Activated CD4-positive, alpha-beta memory T cell treated with anti-CD3 and anti-CD28 coated beads for 36 hours (primary cell): Measurements from ENCODE around the gene ANGPTL2. TPM values are rescaled to one million over a fixed set of nuclear protein-coding genes. Genes with fewer than 3 reads are reported as not detected.
"Not testable (repeated sequence)": the region's sequence is repeated elsewhere in the genome, so short reads cannot be mapped to it uniquely, and the experiment has no call there.

ENCODE experiments used
- CTCF ChIA-PET: fragments of 350-600 bp; sonication (Branson Sonifier 250); formaldehyde crosslinking; loops from one replicate; lab custom pipeline; 2021; ENCODE audit warnings: antibody characterized with exemption, inconsistent platforms; lab: Charles Lee
- POLR2A ChIA-PET: fragments of 350-600 bp; sonication (Branson Sonifier 250); formaldehyde crosslinking; loops from one replicate; lab custom pipeline; 2021; ENCODE audit warnings: antibody characterized with exemption; lab: Charles Lee
- DNase-seq: peaks from one replicate; pipeline ENCODE4 v3.0.0-alpha.2; 2020
- H3K27ac Mint-ChIP-seq: one replicate; pipeline ENCODE4 v1.8.0; 2021; ENCODE audit warnings: mixed read lengths
- H3K27me3 Mint-ChIP-seq: one replicate; pipeline ENCODE4 v1.8.0; 2021; ENCODE audit warnings: mixed read lengths
- H3K36me3 Mint-ChIP-seq: one replicate; pipeline ENCODE4 v1.8.0; 2021; ENCODE audit warnings: mixed read lengths
- H3K4me1 Mint-ChIP-seq: one replicate; pipeline ENCODE4 v1.8.0; 2021; ENCODE audit warnings: low read depth, mixed read lengths
- H3K4me3 Mint-ChIP-seq: one replicate; pipeline ENCODE4 v1.8.0; 2021; ENCODE audit warnings: mild to moderate bottlenecking, mixed read lengths
- H3K9me3 Mint-ChIP-seq: one replicate; pipeline ENCODE4 v1.8.0; 2021; ENCODE audit warnings: mixed read lengths
- intact Hi-C: fragments of 100-400 bp; cut with micrococcal nuclease; formaldehyde crosslinking; loops from one replicate; pipeline ENCODE4 v1.15.1; 2023
- total RNA-seq, 2 experiments: library from RNA; stranded (reverse); gene quantifications; one replicate each; pipeline ENCODE4 v1.2.3, GENCODE V29; 2021

The ANGPTL2 gene
- total RNA-seq, 2 experiments from 2014 or later = not detected

DNA sequence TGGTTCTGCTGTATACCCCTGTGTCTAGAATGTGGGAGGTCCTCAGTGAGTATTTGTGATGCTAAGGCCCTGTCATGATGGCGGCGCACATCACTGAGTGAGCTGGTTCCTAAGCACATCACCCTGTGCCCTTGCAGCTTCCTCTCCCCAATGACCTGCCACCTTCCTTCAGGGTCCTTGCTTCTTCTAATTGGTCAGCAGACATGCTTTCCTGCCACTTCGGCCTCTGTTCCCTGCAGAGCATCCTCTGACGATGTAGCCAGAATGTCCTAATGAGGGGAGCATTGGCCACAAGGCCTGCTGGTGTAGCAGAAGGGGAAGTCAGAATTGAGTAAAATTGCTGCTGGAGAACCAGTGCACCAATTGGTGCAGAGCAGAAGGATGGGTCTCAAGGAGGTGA is 31.1 kb upstream of the ANGPTL2 start:
- ChIA-PET CTCF (interaction anchor here (1.2 kb wide), 1 partner anchor 45 kb away, joined by 3 read pairs; no protein-coding TSS in a partner anchor), POLR2A (no interaction called here)
- no peak overlapping the region for H3K4me3 Mint-ChIP-seq
- DNase-seq = no peak
- H3K27me3 Mint-ChIP-seq = peaks cover 9% of the 10 kb centered on the region
- H3K9me3 Mint-ChIP-seq = no peaks in the 10 kb centered on the region
- H3K27ac Mint-ChIP-seq = no peak overlapping the region
- H3K36me3 Mint-ChIP-seq = no peaks in the 10 kb centered on the region
- H3K4me1 Mint-ChIP-seq = peaks cover 21% of the 10 kb centered on the region
- intact Hi-C loops = no loop called here

DNA sequence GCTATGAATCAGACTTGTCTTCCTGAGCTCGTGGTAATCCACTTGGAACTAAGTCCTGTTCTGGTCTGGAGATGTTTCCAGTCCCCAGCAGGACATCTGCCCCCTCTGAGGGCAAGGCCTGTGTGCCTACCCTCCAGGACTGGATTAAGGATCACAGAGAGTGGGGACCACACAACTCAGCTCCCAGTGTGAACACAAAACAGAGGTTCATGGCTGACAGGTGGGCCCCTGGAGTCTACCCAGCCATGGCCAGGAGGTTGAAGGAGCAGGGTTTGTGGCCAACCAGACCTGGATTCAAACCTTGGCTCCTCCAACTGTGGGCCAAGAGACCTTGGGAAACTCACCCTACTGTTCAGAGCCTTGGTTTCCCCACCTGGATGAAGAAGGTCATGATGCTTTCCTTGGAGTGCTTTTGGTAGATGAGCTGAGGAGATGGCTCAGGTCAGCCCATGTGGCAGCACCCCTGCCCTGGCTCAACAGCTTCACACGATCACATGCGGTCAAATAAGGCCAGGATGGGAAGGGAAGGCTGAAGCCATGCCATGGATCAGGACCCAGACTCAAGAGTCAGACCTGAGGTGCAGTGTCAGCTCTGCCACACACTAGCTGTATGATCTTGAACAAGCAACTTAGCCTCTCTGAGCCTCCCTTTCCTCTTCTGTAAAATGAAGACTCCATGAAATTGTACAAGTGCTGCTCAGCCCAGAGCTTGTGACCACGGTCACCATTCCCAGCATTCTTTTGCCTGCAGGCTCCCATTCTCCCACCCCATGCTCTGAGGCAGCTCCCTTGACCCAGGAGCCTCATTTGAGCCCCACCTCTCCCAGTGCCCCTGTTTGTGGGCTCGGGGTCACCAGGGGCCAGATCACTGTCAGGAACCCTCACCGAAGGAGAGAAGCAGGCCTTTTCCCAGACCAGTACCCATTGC is 27.3 kb upstream of the ANGPTL2 start:
- Mint-ChIP-seq H3K9me3 (peaks cover 3% of the 10 kb centered on the region), H3K4me1 (peaks cover 12% of the 10 kb centered on the region), H3K27me3 (peaks cover 7% of the 10 kb centered on the region), H3K27ac (no peak overlapping the region), H3K4me3 (no peak overlapping the region), H3K36me3 (peaks cover 3% of the 10 kb centered on the region)
- DNase-seq = no peak
- ChIA-PET POLR2A (no interaction called here), CTCF (interaction anchor here (0.7 kb wide), 1 partner anchor 51 kb away, joined by 3 read pairs; no protein-coding TSS in a partner anchor)
- intact Hi-C loops = no loop called here

GRCh38 chr9:127149010-127149409 is 26.6 kb upstream of the ANGPTL2 start:
- POLR2A ChIA-PET = no interaction called here
- H3K27me3 Mint-ChIP-seq = peaks cover 7% of the 10 kb centered on the region
- DNase-seq = no peak
- peaks cover 3% of the 10 kb centered on the region for H3K36me3 Mint-ChIP-seq
- no peak overlapping the region for H3K27ac Mint-ChIP-seq
- CTCF ChIA-PET = no interaction called here
- no peak overlapping the region for H3K4me3 Mint-ChIP-seq
- H3K9me3 Mint-ChIP-seq = peaks cover 3% of the 10 kb centered on the region
- H3K4me1 Mint-ChIP-seq = peaks cover 4% of the 10 kb centered on the region
- intact Hi-C loops = no loop called here

- intact Hi-C loops = no loop called here
- CTCF ChIA-PET = no interaction called here
- POLR2A ChIA-PET = no interaction called here
- no peak overlapping the region for H3K4me3 Mint-ChIP-seq
- H3K27ac Mint-ChIP-seq = no peak overlapping the region
- peaks cover 5% of the 10 kb centered on the region for H3K27me3 Mint-ChIP-seq
- H3K9me3 Mint-ChIP-seq = peaks cover 3% of the 10 kb centered on the region
- no peak for DNase-seq
- H3K36me3 Mint-ChIP-seq = peaks cover 3% of the 10 kb centered on the region
- H3K4me1 Mint-ChIP-seq = no peaks in the 10 kb centered on the region
Observed at GRCh38 chr9:127148014-127148413, 25.6 kb upstream of the ANGPTL2 start.

DNA sequence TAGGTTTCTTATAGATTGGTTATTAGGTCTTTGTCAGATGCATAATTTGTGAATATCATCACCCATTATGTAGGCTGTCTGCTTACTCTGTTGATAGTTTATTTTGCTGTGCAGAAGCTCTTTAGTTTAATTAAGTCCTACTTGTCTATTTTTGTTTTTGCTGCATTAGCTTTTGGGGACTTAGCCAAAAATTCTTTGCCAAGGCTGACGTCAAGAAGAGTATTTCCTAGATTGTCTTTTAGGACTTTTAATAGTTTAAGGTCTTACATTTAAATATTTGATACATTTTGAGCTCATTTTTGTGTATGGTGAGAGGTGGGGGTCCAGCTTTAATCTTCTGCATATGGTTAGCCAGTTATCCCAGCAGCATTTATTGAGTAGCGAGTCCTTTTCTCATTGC is 24.8 kb upstream of the ANGPTL2 start:
- intact Hi-C loops = no loop called here

DNA sequence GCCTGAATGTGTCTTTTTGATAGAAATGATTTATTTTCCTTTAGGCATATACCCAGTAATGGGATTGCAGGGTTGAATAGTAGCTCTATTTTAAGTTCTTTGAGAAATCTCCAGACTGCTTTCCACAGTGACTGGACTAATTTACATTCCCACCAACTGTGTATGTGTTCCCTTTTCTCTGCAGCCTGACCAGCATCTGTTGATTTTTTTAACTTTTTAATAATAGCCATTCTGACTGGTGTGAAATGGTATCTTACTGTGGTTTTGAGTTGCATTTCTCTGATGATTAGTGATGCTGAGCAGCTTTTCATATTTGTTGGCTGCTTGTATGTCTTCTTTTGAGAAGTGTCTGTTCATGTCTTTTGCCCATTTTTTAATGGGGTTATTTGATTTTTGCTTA is 24.4 kb upstream of the ANGPTL2 start:
- H3K4me3 Mint-ChIP-seq, H3K9me3 Mint-ChIP-seq, DNase-seq, H3K36me3 Mint-ChIP-seq, H3K27ac Mint-ChIP-seq, CTCF ChIA-PET, H3K4me1 Mint-ChIP-seq, H3K27me3 Mint-ChIP-seq, POLR2A ChIA-PET, intact Hi-C loops: not testable (repeated sequence)

More for the DNA sequence above, 24.8 kb upstream of the ANGPTL2 start:
- ChIA-PET CTCF (no interaction called here), POLR2A (no interaction called here)
- H3K36me3 Mint-ChIP-seq = peaks cover 3% of the 10 kb centered on the region
- H3K27ac Mint-ChIP-seq = no peak overlapping the region
- DNase-seq = no peak
- no peak overlapping the region for H3K4me3 Mint-ChIP-seq
- no peaks in the 10 kb centered on the region for H3K27me3 Mint-ChIP-seq
- no peaks in the 10 kb centered on the region for H3K4me1 Mint-ChIP-seq
- peaks cover 3% of the 10 kb centered on the region for H3K9me3 Mint-ChIP-seq

GRCh38 chr9:127144670-127145445 is 22.4 kb upstream of the ANGPTL2 start:
- no peak for DNase-seq
- peaks cover 3% of the 10 kb centered on the region for H3K36me3 Mint-ChIP-seq
- CTCF ChIA-PET = no interaction called here

GRCh38 chr9:127143920-127144465 is 21.6 kb upstream of the ANGPTL2 start:
- ChIA-PET CTCF (no interaction called here), POLR2A (no interaction called here)
- DNase-seq = no peak
- Mint-ChIP-seq H3K27me3 (no peaks in the 10 kb centered on the region), H3K36me3 (peaks cover 3% of the 10 kb centered on the region), H3K9me3 (peaks cover 3% of the 10 kb centered on the region), H3K4me1 (no peaks in the 10 kb centered on the region), H3K4me3 (no peak overlapping the region), H3K27ac (no peak overlapping the region)
- intact Hi-C loops = no loop called here

More at GRCh38 chr9:127144670-127145445, 22.4 kb upstream of the ANGPTL2 start:
- H3K27ac Mint-ChIP-seq = no peak overlapping the region
- intact Hi-C loops = no loop called here
- POLR2A ChIA-PET = no interaction called here
- peaks cover 3% of the 10 kb centered on the region for H3K9me3 Mint-ChIP-seq
- H3K27me3 Mint-ChIP-seq = no peaks in the 10 kb centered on the region
- no peak overlapping the region for H3K4me3 Mint-ChIP-seq
- no peaks in the 10 kb centered on the region for H3K4me1 Mint-ChIP-seq

DNA sequence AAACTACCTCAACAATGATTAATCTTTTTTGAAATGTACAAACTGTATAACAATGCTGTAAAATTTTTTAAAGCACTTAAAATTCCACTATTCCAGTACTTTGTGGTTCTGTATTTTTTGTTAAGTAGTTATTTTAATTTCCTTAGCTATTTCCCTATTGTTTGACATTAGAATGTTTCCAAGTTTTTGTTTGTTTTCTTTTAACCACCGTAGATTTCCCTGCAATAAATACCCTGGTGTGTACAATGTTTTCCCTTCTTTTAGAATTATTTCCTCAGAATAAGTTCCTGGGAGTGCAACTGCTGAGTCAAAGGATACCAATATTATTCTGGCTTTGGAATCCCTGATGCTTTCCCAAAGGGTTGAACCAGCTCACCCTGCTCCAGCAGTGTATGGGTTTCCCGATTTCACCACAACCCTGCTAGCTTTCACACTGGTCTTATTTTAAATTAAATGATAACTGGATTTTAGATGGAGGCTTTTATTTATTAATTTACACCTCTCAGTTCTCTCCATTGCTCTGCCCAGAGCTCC is 20.6 kb upstream of the ANGPTL2 start:
- Mint-ChIP-seq H3K9me3 (peaks cover 3% of the 10 kb centered on the region), H3K27me3 (no peaks in the 10 kb centered on the region), H3K36me3 (peaks cover 3% of the 10 kb centered on the region), H3K4me3 (no peak overlapping the region), H3K4me1 (no peaks in the 10 kb centered on the region), H3K27ac (no peak overlapping the region)
- POLR2A ChIA-PET = no interaction called here
- DNase-seq = no peak
- CTCF ChIA-PET = no interaction called here
- intact Hi-C loops = no loop called here

DNA sequence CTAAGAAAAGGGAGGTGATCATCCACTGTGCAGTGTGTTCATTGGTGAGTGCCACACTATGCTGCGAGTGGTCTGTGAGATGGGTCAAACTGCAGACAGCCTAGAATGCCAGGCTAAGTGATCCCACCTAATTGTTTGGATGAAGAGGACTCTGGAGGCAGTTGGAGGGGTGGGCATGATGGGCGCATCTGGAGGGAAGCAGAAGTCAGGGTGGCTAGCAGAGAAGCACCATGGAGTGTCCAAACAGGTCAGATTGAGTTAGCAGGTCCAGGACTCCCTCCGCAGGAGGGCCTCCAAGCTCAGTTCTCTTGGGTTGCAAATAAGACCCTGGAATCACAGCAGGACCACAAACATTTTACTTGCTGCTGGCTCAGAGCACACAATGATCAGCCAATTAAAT is 19.9 kb upstream of the ANGPTL2 start:
- H3K4me1 Mint-ChIP-seq = no peaks in the 10 kb centered on the region
- intact Hi-C loops = no loop called here
- H3K9me3 Mint-ChIP-seq = peaks cover 3% of the 10 kb centered on the region
- no peak for DNase-seq
- H3K36me3 Mint-ChIP-seq = peaks cover 2% of the 10 kb centered on the region
- H3K4me3 Mint-ChIP-seq = no peak overlapping the region
- no peaks in the 10 kb centered on the region for H3K27me3 Mint-ChIP-seq
- H3K27ac Mint-ChIP-seq = no peak overlapping the region
- ChIA-PET POLR2A (no interaction called here), CTCF (no interaction called here)

GRCh38 chr9:127140842-127141675 is 18.6 kb upstream of the ANGPTL2 start:
- DNase-seq = no peak
- intact Hi-C loops = no loop called here
- Mint-ChIP-seq H3K9me3 (peaks cover under 1% of the 10 kb centered on the region), H3K27ac (no peak overlapping the region), H3K4me1 (no peaks in the 10 kb centered on the region), H3K36me3 (no peaks in the 10 kb centered on the region), H3K27me3 (no peaks in the 10 kb centered on the region), H3K4me3 (no peak overlapping the region)
- CTCF ChIA-PET = no interaction called here
- POLR2A ChIA-PET = no interaction called here
